Choroid plexus epithelial cell (primary cell): ENCODE data around the gene TRIM26.

Source experiments
- DNase-seq: peaks from one replicate; pipeline ENCODE4 v3.0.0-alpha.2; 2010; ENCODE audit warnings: low read depth
- H3K4me3 ChIP-seq: 2 replicates; pipeline ENCODE4 v1.5.1; 2011; ENCODE audit warnings: low read depth, mild to moderate bottlenecking, control low read depth, low read length, moderate library complexity
- TF ChIP-seq, protein P1 (sequence below): conservative IDR thresholded peaks from 2 replicates; pipeline ENCODE4 v1.5.1; 2011; ENCODE audit warnings: low read depth, mild to moderate bottlenecking, control low read depth, inconsistent platforms, low read length, moderate library complexity

The TRIM26 gene

DNA sequence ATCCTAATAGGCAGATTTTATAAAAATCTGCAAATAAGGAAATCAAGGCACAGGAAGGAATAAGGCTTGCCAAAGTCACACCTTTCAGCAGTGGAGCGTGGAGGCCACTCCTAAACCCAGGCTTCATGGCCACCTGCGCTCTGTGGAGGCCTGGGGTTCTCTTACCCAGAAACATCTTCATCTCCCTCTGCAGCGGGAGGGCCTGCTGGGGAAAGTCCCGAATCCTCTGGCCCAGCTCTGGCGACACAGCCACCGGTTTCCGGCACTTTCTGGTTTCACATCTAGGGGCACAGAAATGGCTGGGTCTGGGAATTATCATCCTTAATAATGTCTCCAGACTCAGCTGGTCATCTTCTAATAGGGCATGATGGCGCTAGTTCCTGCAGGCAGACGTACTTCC is 56.4 kb downstream of the TRIM26 start:
- H3K4me3 ChIP-seq, result no peak overlapping the region
- TF ChIP-seq, protein P1, sequence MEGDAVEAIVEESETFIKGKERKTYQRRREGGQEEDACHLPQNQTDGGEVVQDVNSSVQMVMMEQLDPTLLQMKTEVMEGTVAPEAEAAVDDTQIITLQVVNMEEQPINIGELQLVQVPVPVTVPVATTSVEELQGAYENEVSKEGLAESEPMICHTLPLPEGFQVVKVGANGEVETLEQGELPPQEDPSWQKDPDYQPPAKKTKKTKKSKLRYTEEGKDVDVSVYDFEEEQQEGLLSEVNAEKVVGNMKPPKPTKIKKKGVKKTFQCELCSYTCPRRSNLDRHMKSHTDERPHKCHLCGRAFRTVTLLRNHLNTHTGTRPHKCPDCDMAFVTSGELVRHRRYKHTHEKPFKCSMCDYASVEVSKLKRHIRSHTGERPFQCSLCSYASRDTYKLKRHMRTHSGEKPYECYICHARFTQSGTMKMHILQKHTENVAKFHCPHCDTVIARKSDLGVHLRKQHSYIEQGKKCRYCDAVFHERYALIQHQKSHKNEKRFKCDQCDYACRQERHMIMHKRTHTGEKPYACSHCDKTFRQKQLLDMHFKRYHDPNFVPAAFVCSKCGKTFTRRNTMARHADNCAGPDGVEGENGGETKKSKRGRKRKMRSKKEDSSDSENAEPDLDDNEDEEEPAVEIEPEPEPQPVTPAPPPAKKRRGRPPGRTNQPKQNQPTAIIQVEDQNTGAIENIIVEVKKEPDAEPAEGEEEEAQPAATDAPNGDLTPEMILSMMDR, result no peak
- DNase-seq, result no peak

DNA sequence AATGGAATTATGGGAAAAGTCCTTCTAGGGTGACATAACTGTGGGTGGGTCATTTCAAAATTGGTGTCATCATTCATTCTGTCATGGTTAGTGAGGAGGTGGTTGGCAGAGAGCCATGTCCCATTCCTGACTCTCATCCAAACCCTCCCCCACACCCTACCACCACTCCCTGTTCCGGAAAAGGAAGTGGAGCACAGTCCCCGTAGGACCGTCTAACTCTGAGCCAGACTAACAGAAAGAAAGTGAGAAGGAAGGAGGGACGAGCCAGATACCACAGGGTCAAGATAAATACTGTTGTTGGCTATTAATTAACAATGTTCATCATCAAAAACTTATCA is 57.0 kb downstream of the TRIM26 start:
- TF ChIP-seq, protein P1, result no peak
- peak; percentile 24 for DNase-seq
- no peak overlapping the region for H3K4me3 ChIP-seq

DNA sequence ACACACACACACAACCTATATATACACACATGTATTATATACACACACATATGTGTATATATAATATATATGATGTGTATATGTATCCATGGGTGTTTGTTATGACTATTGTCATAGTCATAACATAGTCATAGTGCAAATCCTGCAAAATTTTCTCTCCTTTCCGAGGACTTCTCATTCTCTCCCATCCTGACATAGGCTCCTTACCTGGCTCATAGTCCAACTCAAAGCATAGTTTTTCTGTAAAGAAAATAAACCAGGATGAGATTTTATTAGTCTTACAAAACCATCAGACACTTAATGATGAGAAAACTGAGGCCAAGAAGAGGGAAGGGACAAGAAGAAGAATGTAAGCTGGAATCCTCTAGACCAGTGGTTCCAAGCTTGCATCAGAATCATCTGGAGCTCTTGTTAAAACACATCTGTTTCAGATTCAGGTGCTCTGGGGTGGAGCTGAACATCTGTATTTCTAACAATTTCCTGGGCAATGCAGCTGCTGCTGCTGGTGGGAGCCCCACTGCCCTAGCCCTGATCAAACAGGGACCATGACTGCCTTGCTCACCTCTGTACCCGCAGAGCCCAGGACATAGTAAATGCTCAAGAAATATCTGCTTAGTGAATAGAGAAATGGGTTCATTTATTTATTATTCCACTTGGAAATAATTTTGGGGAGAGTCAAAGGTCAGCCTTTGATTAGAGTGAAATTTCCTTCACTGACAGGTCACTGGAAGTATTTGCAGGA is 57.5 kb downstream of the TRIM26 start:
- DNase-seq, result no peak
- H3K4me3 ChIP-seq, result no peak overlapping the region
- TF ChIP-seq, protein P1, result no peak

DNA sequence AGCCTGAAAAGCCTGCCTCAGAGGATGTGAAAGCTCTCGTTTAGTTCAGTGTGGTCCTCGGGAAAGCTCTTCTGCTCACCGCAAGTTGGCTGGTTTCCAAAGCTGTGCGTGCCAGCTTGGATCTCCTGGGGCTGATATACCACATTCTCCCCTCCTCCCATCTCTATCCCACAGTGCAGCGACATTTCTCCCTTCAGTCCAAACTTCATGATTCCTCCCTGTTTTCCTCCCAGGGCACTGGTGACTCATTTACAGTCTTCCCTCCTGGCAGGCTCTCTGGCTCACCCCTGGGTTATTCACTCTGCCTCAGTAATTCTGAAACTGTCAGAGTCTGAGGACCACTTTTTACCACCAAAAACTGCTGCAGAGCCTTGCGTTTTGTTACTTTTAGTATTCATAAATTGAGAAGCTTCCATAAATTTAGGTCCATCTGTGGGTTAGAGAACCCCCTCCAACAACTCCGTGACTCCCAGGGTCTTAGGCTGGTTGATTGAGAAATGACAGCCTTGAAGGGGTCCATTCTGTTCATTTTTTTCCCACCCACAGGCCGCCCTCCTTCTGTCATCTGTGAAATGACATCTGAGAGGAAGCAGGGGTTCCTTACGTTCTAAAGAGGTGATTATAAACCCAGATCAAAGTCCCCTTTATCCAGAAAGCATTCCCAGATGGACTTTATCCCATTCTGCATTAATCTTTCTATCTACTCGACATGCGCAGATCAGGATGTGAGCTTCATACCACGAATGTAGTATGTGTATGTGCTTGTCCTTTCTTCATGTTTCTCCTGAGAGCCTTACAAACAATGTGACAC is 58.3 kb downstream of the TRIM26 start:
- TF ChIP-seq, protein P1, result no peak
- peak; percentile 18 for DNase-seq
- no peak overlapping the region for H3K4me3 ChIP-seq

DNA sequence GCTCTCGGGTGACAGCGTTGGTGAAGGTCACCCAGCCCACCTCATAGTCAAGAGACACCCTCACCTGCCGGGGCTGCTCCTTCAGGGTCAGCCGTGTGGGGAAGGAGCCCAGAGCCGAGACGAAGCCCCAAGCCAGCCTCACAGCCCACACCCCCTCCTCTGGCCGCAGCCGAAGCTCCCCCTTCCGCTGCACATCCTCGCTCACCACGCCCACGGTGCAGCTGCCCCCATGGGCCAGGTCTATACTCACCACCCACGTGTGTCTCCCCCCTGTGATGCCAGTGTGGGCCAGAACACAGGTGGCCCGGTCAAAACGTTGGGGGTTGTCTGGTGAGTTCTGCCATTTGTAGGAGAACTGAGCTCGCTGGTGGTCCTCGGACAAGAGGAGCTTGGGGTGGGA is 59.1 kb downstream of the TRIM26 start:
- no peak for DNase-seq
- no peak overlapping the region for H3K4me3 ChIP-seq
- TF ChIP-seq, protein P1, result no peak

DNA sequence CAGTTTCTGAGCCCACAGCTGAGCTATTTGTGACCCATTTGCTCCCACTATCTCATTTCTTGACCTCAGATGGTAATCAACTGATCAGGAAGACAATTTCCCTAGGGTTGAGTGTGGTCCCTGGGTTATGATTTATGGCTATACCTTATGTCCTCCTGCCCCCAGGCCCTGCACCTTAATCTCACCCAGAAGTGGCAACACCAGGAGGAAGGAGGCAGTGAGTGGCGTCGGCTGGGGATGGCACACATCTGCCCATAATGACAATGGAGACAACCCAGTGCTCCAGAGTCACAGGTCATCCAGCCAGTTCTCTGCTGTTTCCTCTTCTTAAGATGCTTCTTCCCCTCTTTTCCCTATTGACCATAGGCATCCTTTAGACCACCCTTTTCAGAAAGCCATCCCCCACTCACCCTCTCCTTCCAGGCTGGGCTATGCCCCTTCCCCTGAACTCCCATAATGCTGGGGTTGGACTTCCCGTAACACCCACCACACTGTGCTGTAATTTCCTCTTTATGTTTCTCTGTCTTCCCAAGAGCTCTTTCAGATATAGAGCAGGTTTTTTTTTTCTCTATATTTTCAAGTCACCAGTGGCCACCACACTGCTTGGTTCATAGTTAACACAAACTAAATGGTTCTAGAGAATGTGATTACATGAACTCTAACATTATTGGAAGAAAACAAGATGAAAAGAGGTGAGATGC is 60.1 kb downstream of the TRIM26 start:
- H3K4me3 ChIP-seq, result no peak overlapping the region
- TF ChIP-seq, protein P1, result no peak
- no peak for DNase-seq
